HG02852 (cell line): Measurements from ENCODE around the gene MDC1.
A peak's percentile ranks its signal among the peaks of the same experiment; 100 is the strongest.
"Not testable (repeated sequence)": the region's sequence is repeated elsewhere in the genome, so short reads cannot be mapped to it uniquely, and the experiment has no call there.

Source experiments
- ATAC-seq: cut with Tn5 transposase; IDR thresholded peaks from one replicate; pipeline ENCODE4 v1.9.1; 2021; ENCODE audit warnings: mild to moderate bottlenecking, moderate library complexity; ENCODE audit not compliant: unreplicated experiment

The MDC1 gene

GRCh38 chr6:30724906-30725667, 8.0 kb upstream of the MDC1 start:
- ATAC-seq, result no peak

GRCh38 chr6:30723843-30724741, 7.0 kb upstream of the MDC1 start:
- ATAC-seq, result not testable (repeated sequence)

GRCh38 chr6:30723159-30723842, 6.2 kb upstream of the MDC1 start:
- not testable (repeated sequence) for ATAC-seq

- no peak for ATAC-seq
Observed at GRCh38 chr6:30722280-30723112, 5.4 kb upstream of the MDC1 start.

- ATAC-seq, result not testable (repeated sequence)
Observed at GRCh38 chr6:30722025-30722279, 4.9 kb upstream of the MDC1 start.

GRCh38 chr6:30721198-30722024, 4.3 kb upstream of the MDC1 start:
- ATAC-seq, result no peak

GRCh38 chr6:30720738-30721197, 3.7 kb upstream of the MDC1 start:
- no peak for ATAC-seq

- peak; percentile 35 for ATAC-seq
Observed at GRCh38 chr6:30719791-30720737, 3.0 kb upstream of the MDC1 start, which contains the start of gene TUBB. Gene TUBB (plus strand): TSS chr6:30720352. CDS start chr6:30720507, 155 bp downstream.

- no peak for ATAC-seq
Observed at GRCh38 chr6:30719356-30719755, 2.3 kb upstream of the MDC1 start.

- ATAC-seq, result not testable (repeated sequence)
Observed at GRCh38 chr6:30717845-30718720, 1.0 kb upstream of the MDC1 start.

- ATAC-seq, result no peak
Observed at GRCh38 chr6:30716879-30717128, 277 bp downstream of the MDC1 start.

- no peak for ATAC-seq
Observed at GRCh38 chr6:30714263-30714662, 2.8 kb downstream of the MDC1 start.

- ATAC-seq, result no peak
Observed at GRCh38 chr6:30712441-30712945, 4.6 kb downstream of the MDC1 start.

- ATAC-seq, result no peak
Observed at GRCh38 chr6:30711758-30712380, 5.2 kb downstream of the MDC1 start.

GRCh38 chr6:30709101-30709868, 7.8 kb downstream of the MDC1 start:
- no peak for ATAC-seq

GRCh38 chr6:30707281-30707850, 9.7 kb downstream of the MDC1 start:
- no peak for ATAC-seq
